ENCODE data around the gene KCNT1. TPM values are rescaled to one million over a fixed set of nuclear protein-coding genes. Genes with fewer than 3 reads are reported as not detected.

The KCNT1 gene
- total RNA-seq, 6 experiments from 2014 or later: not detected

DNA sequence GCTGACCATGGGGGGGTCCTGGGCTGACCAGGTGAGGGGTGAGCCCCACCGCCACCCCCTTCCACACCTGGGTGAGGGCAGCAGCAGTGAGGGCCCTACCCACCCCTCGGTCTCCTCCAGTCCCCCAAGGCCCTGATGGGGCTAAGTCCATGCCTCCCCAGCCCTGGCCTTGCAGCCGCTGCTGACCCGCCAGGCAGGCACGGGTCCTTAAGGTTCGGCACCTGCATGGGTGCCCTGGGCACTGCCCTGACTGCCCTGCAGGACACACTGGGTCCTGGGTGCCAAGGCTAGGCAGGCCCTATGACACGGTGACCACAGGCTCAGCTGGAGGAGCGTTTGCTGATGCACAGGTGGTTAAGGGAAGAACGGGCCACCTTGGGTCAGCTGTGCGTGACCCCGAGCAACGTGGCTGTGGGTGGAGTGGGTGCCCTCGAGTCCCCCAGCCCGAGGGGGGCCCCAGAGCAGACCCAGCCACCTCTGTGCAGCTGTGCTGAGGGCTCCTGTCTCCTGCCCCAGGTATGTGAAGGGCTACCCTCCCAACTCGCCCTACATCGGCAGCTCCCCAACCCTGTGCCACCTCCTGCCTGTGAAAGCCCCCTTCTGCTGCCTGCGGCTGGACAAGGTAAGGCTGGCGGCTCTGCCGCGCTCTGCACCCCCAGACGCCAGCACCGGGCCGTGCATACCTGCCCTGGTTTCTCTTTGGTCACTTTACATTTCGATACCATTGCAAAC is 73.0 kb downstream of the KCNT1 start:
- H3K4me1 Mint-ChIP-seq (ENCODE audit: low read depth): no peaks in the 10 kb centered on the region
- no peaks in the 10 kb centered on the region for H3K9me3 Mint-ChIP-seq
- DNase-seq: no peak
- H3K27ac Mint-ChIP-seq: no peak overlapping the region
- peaks cover 1% of the 10 kb centered on the region; the same call in 1 of the 2 replicates for H3K27me3 Mint-ChIP-seq (ENCODE audit: insufficient read depth)
- TF ChIP-seq, protein P1, sequence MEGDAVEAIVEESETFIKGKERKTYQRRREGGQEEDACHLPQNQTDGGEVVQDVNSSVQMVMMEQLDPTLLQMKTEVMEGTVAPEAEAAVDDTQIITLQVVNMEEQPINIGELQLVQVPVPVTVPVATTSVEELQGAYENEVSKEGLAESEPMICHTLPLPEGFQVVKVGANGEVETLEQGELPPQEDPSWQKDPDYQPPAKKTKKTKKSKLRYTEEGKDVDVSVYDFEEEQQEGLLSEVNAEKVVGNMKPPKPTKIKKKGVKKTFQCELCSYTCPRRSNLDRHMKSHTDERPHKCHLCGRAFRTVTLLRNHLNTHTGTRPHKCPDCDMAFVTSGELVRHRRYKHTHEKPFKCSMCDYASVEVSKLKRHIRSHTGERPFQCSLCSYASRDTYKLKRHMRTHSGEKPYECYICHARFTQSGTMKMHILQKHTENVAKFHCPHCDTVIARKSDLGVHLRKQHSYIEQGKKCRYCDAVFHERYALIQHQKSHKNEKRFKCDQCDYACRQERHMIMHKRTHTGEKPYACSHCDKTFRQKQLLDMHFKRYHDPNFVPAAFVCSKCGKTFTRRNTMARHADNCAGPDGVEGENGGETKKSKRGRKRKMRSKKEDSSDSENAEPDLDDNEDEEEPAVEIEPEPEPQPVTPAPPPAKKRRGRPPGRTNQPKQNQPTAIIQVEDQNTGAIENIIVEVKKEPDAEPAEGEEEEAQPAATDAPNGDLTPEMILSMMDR (IDR thresholded peaks at IDR 0.05): no peak
- H3K36me3 Mint-ChIP-seq (ENCODE audit: low read depth): no peaks in the 10 kb centered on the region
- H3K4me3 Mint-ChIP-seq: no peak overlapping the region

- no peaks in the 10 kb centered on the region for H3K9me3 Mint-ChIP-seq
- no peak for DNase-seq
- no peaks in the 10 kb centered on the region for H3K4me1 Mint-ChIP-seq (ENCODE audit: low read depth)
- no peaks in the 10 kb centered on the region for H3K36me3 Mint-ChIP-seq (ENCODE audit: low read depth)
- no peak overlapping the region for H3K27ac Mint-ChIP-seq
- peaks cover 5% of the 10 kb centered on the region; the same call in 1 of the 2 replicates for H3K27me3 Mint-ChIP-seq (ENCODE audit: insufficient read depth)
- TF ChIP-seq, protein P1 (IDR thresholded peaks at IDR 0.05): no peak
- H3K4me3 Mint-ChIP-seq: no peak overlapping the region
These were observed 73.9 kb downstream of the KCNT1 start for GRCh38 chr9:135775911-135776310.

- Mint-ChIP-seq H3K4me3 (no peak overlapping the region), H3K36me3 (ENCODE audit: low read depth) (no peaks in the 10 kb centered on the region), H3K9me3 (no peaks in the 10 kb centered on the region), H3K27me3 (ENCODE audit: insufficient read depth) (peaks cover 14% of the 10 kb centered on the region), H3K27ac (no peak overlapping the region), H3K4me1 (ENCODE audit: low read depth) (no peaks in the 10 kb centered on the region)
- DNase-seq: no peak
- TF ChIP-seq, protein P1 (IDR thresholded peaks at IDR 0.05): no peak
These were observed 75.1 kb downstream of the KCNT1 start for GRCh38 chr9:135776893-135777622.

- Mint-ChIP-seq H3K36me3 (ENCODE audit: low read depth) (no peaks in the 10 kb centered on the region), H3K27me3 (ENCODE audit: insufficient read depth) (peaks cover 15% of the 10 kb centered on the region), H3K9me3 (no peaks in the 10 kb centered on the region), H3K4me1 (ENCODE audit: low read depth) (no peaks in the 10 kb centered on the region), H3K4me3 (no peak overlapping the region), H3K27ac (no peak overlapping the region)
- TF ChIP-seq, protein P1 (IDR thresholded peaks at IDR 0.05): no peak
- no peak for DNase-seq
These were observed 75.7 kb downstream of the KCNT1 start for GRCh38 chr9:135777623-135778177.

DNA sequence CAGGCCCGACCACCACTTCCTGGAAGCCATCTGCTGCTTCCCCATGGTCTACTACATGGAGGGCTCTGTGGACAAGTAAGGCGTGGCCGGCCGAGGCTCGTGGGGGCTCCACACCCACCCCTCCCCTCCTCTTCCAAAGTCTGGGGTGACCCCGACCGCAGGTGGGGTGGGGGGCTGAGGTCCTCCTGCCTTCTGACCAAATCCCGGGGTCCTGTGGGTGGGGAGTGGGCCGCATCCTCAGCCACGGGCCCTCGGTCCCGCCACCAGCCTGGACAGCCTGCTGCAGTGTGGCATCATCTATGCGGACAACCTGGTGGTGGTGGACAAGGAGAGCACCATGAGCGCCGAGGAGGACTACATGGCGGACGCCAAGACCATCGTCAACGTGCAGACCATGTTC is 76.4 kb downstream of the KCNT1 start:
- H3K36me3 Mint-ChIP-seq (ENCODE audit: low read depth): no peaks in the 10 kb centered on the region
- TF ChIP-seq, protein P1 (IDR thresholded peaks at IDR 0.05): no peak
- peaks cover 18% of the 10 kb centered on the region for H3K27me3 Mint-ChIP-seq (ENCODE audit: insufficient read depth)
- H3K4me1 Mint-ChIP-seq (ENCODE audit: low read depth): no peaks in the 10 kb centered on the region
- DNase-seq: no peak
- no peaks in the 10 kb centered on the region for H3K9me3 Mint-ChIP-seq
- H3K4me3 Mint-ChIP-seq: no peak overlapping the region
- no peak overlapping the region for H3K27ac Mint-ChIP-seq
